Natural killer cell (primary cell): ENCODE measurements around the gene NKAIN4. TPM values are rescaled to one million over a fixed set of nuclear protein-coding genes. Genes with fewer than 3 reads are reported as not detected.

ENCODE experiments used
- ATAC-seq, 3 donors: fragments of 150-1000 bp in 2 of 3; fragments of 200-7000 bp in 1 of 3; cut with Tn5 transposase; 1 replicate in 1 of 3; 2 replicates in 2 of 3; pipeline ENCODE4 v1.10.0; 2021; ENCODE audit warnings: mild to moderate bottlenecking in 2 of 3, moderate library complexity in 2 of 3
- DNase-seq, 2 donors: peaks; one replicate each; pipeline versions ENCODE4 v3.0.0 to v3.0.0-alpha.2; 2013 to 2021; ENCODE audit warnings: mixed read lengths in 1 of 2
- H3K27ac ChIP-seq: one replicate; pipeline ENCODE4 v1.5.1; 2013; ENCODE audit warnings: mild to moderate bottlenecking, low read length
- H3K27me3 ChIP-seq: one replicate; pipeline ENCODE4 v1.6.1; 2013; ENCODE audit warnings: low read length; ENCODE audit not compliant: control insufficient read depth, insufficient read depth
- H3K36me3 ChIP-seq: one replicate; pipeline ENCODE4 v1.6.1; 2013; ENCODE audit warnings: low read length; ENCODE audit not compliant: control insufficient read depth, insufficient read depth
- H3K4me1 ChIP-seq: one replicate; pipeline ENCODE4 v1.6.1; 2013; ENCODE audit warnings: low read length; ENCODE audit not compliant: control insufficient read depth, insufficient read depth
- H3K4me3 ChIP-seq: one replicate; pipeline ENCODE4 v1.5.1; 2013; ENCODE audit warnings: low read length
- H3K9me3 ChIP-seq: one replicate; pipeline ENCODE4 v1.6.1; 2013; ENCODE audit warnings: low read length; ENCODE audit not compliant: control insufficient read depth, insufficient read depth
- H3K27ac Mint-ChIP-seq, 2 donors: one replicate each; pipeline ENCODE4 v1.8.0; 2022; ENCODE audit warnings: mild to moderate bottlenecking in 2 of 2, mixed read lengths in 2 of 2, moderate library complexity in 1 of 2
- H3K27me3 Mint-ChIP-seq, 2 donors: one replicate each; pipeline ENCODE4 v1.8.0; 2022; ENCODE audit warnings: low read depth in 2 of 2, mixed read lengths in 2 of 2
- H3K36me3 Mint-ChIP-seq: one replicate; pipeline ENCODE4 v1.8.0; 2022; ENCODE audit warnings: mixed read lengths
- H3K4me1 Mint-ChIP-seq, 2 donors: one replicate each; pipeline ENCODE4 v1.8.0; 2022; ENCODE audit warnings: mixed read lengths in 2 of 2
- H3K4me3 Mint-ChIP-seq: one replicate; pipeline ENCODE4 v1.8.0; 2022; ENCODE audit warnings: mild to moderate bottlenecking, moderate library complexity, mixed read lengths
- H3K9me3 Mint-ChIP-seq, 2 donors: one replicate each; pipeline ENCODE4 v1.8.0; 2022; ENCODE audit warnings: mixed read lengths in 2 of 2
- CTCF ChIP-seq: fragments of 200-600 bp; IDR thresholded peaks from one replicate; pipeline ENCODE4 v1.8.0; 2022; ENCODE audit warnings: antibody characterized with exemption
- WGBS: methylation state at CpG from one replicate; pipeline ENCODE4 v1.1.7; 2013; ENCODE audit warnings: missing lambda C conversion rate; ENCODE audit not compliant: insufficient coverage; 5-methylcytosine and 5-hydroxymethylcytosine counted together
- intact Hi-C: fragments of 100-400 bp; cut with micrococcal nuclease; formaldehyde crosslinking; loops from one replicate; pipeline ENCODE4 v1.14.2; 2022
- total RNA-seq, 4 donors: library from RNA; stranded (reverse); fragments of 120-200 nt in 1 of 4; gene quantifications; one replicate each; pipeline versions ENCODE4 v1.2.3 to v1.2.4, GENCODE V29; 2013 to 2022

Gene NKAIN4
- total RNA-seq, 3 donors from 2014 or later (not counting 1 experiment from before 2014, with no cell fraction given): not detected

DNA sequence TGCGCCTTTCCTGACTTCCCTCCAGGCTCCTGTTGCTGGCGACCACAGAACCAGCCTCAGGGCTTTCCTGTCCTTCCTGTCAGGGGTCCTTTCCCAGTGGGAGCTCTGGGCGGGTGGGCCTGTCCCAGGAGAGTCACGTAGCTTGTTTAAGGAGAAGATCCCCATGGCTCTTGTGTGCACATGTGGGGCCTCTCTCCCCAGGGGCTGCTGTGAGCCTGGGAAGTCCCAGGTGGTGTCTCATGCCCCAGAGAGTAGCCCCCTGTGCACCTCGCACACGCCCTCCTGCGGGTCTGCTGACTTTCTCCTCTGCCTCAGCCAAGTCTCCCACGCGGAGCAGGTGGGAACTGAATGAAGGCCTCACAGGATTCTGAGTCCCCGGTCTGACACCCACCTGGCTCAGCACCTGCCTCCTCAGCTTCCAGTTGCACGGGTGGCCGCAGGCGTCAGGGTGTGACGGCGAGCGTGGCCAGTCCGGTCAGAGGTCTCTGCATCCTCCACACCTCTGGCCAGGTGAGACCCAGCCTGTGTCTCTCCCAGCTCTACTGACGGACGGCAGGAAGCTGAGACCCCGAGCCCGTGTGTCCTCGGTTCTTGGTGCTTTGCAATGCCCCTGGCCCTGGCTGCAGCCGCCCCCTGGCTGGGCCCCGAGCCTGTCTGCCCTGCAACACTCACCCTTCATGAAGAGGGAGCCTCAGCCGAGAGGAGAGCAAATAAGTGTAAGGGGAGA lies 5.6 kb upstream of the NKAIN4 start:
- Mint-ChIP-seq H3K4me1 (peaks cover 0 to 6% of the 10 kb centered on the region in 2 donors), H3K4me3 (no peak overlapping the region), H3K36me3 (no peaks in the 10 kb centered on the region), H3K27me3 (peaks cover 26 to 36% of the 10 kb centered on the region in 2 donors), H3K27ac (no peak overlapping the region), H3K9me3 (no peaks in the 10 kb centered on the region)
- no peak overlapping the region for H3K4me3 ChIP-seq
- H3K27ac ChIP-seq: no peak overlapping the region
- ATAC-seq (no peak), DNase-seq (no peak)
- H3K9me3 ChIP-seq: no peaks in the 10 kb centered on the region
- no peaks in the 10 kb centered on the region for H3K36me3 ChIP-seq
- peaks cover 6% of the 10 kb centered on the region for H3K27me3 ChIP-seq
- peaks cover 7% of the 10 kb centered on the region for H3K4me1 ChIP-seq
- WGBS: 74% methylated on average over 25 of the region's 25 CpGs
- no peak for TF ChIP-seq CTCF
- intact Hi-C loops: no loop called here

GRCh38 chr20:63258781-63259180 lies 4.5 kb upstream of the NKAIN4 start:
- DNase-seq: no peak
- 60% methylated on average over 8 of the region's 8 CpGs for WGBS

DNA sequence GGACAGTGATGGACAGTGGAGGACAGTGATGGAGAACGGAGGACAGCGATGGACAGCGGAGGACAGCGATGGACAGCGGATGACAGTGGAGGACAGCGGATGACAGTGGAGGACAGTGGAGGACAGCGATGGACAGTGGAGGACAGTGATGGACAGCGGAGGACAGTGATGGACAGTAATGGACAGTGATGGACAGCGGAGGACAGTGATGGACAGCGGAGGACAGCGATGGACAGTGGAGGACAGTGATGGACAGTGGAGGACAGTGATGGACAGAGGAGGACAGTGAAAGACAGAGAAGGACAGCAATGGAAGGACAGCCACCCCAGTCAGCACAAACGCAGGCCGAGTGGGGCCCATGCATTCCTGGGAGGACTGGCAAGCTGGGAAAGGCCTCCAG lies 3.4 kb upstream of the NKAIN4 start:
- Mint-ChIP-seq H3K4me3 (no peak overlapping the region), H3K27me3 (peaks cover 31 to 35% of the 10 kb centered on the region in 2 donors), H3K27ac (no peak overlapping the region), H3K36me3 (no peaks in the 10 kb centered on the region), H3K9me3 (no peaks in the 10 kb centered on the region), H3K4me1 (peaks cover 0 to 6% of the 10 kb centered on the region in 2 donors)
- ATAC-seq (no peak), DNase-seq (no peak)
- TF ChIP-seq CTCF: no peak
- H3K27ac ChIP-seq: no peak overlapping the region
- no peaks in the 10 kb centered on the region for H3K36me3 ChIP-seq
- H3K9me3 ChIP-seq: no peaks in the 10 kb centered on the region
- H3K4me1 ChIP-seq: peaks cover 11% of the 10 kb centered on the region
- 94% methylated on average over 11 of the region's 13 CpGs for WGBS
- intact Hi-C loops: no loop called here
- no peak overlapping the region for H3K4me3 ChIP-seq
- peaks cover 11% of the 10 kb centered on the region for H3K27me3 ChIP-seq

More at GRCh38 chr20:63258781-63259180, 4.5 kb upstream of the NKAIN4 start:
- no peak overlapping the region for H3K4me3 Mint-ChIP-seq
- no peak overlapping the region for H3K4me3 ChIP-seq
- no peaks in the 10 kb centered on the region for H3K36me3 Mint-ChIP-seq
- no peak for ATAC-seq
- peaks cover 7% of the 10 kb centered on the region for H3K4me1 ChIP-seq
- H3K27me3 Mint-ChIP-seq: peaks cover 25 to 29% of the 10 kb centered on the region in 2 donors
- intact Hi-C loops: no loop called here
- peaks cover 9% of the 10 kb centered on the region for H3K27me3 ChIP-seq
- H3K36me3 ChIP-seq: no peaks in the 10 kb centered on the region
- H3K4me1 Mint-ChIP-seq: peaks cover 0 to 6% of the 10 kb centered on the region in 2 donors
- no peak for TF ChIP-seq CTCF
- H3K9me3 ChIP-seq: no peaks in the 10 kb centered on the region
- H3K27ac ChIP-seq: no peak overlapping the region
- no peaks in the 10 kb centered on the region for H3K9me3 Mint-ChIP-seq
- no peak overlapping the region for H3K27ac Mint-ChIP-seq

GRCh38 chr20:63256954-63257353 lies 2.7 kb upstream of the NKAIN4 start:
- H3K4me3 Mint-ChIP-seq: no peak overlapping the region
- H3K4me1 Mint-ChIP-seq: no peaks in the 10 kb centered on the region
- Histone ChIP-seq H3K36me3 (no peaks in the 10 kb centered on the region), H3K4me1 (peaks cover 6% of the 10 kb centered on the region), H3K9me3 (no peaks in the 10 kb centered on the region), H3K4me3 (no peak overlapping the region), H3K27me3 (peaks cover 17% of the 10 kb centered on the region), H3K27ac (no peak overlapping the region)
- WGBS: 91% methylated on average over 4 of the region's 4 CpGs
- no peak overlapping the region for H3K27ac Mint-ChIP-seq
- ATAC-seq: no peak
- DNase-seq: no peak
- H3K27me3 Mint-ChIP-seq: peaks cover 33 to 38% of the 10 kb centered on the region in 2 donors
- no peak for TF ChIP-seq CTCF
- H3K9me3 Mint-ChIP-seq: no peaks in the 10 kb centered on the region
- intact Hi-C loops: no loop called here
- no peaks in the 10 kb centered on the region for H3K36me3 Mint-ChIP-seq
